Activated CD8-positive, alpha-beta memory T cell treated with anti-CD3 and anti-CD28 coated beads, Interleukin-2, amount 50 U/mL, for 4 hours (primary cell): ENCODE data around the gene SLC39A11.
A peak's percentile ranks its signal among the peaks of the same experiment; 100 is the strongest.
"Not testable (repeated sequence)": the region's sequence is repeated elsewhere in the genome, so short reads cannot be mapped to it uniquely, and the experiment has no call there.

ENCODE experiments used
- DNase-seq: peaks from one replicate; pipeline ENCODE4 v3.0.0-alpha.2; 2020

SLC39A11 gene, protein sequence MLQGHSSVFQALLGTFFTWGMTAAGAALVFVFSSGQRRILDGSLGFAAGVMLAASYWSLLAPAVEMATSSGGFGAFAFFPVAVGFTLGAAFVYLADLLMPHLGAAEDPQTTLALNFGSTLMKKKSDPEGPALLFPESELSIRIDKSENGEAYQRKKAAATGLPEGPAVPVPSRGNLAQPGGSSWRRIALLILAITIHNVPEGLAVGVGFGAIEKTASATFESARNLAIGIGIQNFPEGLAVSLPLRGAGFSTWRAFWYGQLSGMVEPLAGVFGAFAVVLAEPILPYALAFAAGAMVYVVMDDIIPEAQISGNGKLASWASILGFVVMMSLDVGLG

DNA sequence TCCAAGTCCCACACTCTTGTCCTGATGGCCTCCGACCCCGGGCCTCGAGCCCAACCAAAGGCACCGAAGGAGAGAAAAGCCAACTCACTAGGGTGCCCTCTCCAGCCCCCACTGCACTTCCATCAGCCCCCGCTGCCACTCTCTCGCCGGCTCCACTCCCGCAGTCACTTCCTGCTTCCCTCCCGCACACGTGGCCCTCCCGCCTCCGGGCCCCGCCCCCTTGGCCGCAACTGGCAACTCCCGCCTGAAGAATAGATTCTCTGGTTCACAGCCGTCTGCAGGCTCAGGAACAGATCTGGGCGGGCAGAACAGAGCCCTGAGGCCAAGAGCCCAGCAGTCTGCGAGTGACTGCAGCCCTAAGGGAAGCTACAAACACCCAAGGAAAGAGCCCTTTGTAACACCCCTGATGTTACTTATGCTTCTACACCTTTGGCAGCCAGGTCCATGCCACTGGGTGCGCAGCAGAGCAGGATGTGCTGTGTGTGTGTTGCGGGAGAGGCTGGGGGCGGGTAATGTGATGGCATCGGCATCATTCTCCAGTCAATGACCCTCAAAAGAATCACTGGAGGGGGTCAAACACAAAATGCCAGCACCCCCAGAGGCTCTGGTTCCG lies at the start of gene SLC39A11:
Gene SLC39A11, minus strand, starts transcription at position 166 of the 613 bp plus-strand sequence. CDS start 3,924 bp downstream, outside the sequence.
- peak; percentile 89 for DNase-seq

GRCh38 chr17:73141411-73141810 lies 48.9 kb upstream of the SLC39A11 start:
- no peak for DNase-seq

- DNase-seq: no peak
Measured at GRCh38 chr17:73140566-73140965, 48.1 kb upstream of the SLC39A11 start.

DNA sequence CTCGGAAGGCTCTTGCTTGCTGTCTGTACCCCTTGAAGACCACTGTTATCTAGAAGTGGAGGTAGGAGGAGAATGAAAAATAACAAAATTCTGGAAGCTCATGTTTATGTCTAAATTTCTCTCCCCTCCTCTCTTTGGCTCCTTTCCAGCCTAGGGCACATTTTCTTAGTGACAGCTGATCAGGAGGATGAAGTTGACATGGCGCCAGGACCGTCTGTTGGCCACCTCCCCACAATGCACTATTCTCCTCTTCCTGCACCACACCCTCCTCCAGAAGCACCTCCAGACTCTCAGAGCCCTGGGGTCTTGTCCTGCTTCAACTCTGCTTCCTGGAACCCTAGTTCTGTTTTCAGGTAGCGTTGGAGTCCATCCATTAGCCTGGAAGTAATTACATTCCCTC lies 46.8 kb upstream of the SLC39A11 start:
- DNase-seq: no peak

GRCh38 chr17:73138541-73139138 lies 46.2 kb upstream of the SLC39A11 start:
- no peak for DNase-seq

- DNase-seq: no peak
Measured at GRCh38 chr17:73137376-73137775, 44.9 kb upstream of the SLC39A11 start.

- no peak for DNase-seq
Measured at GRCh38 chr17:73135766-73136165, 43.3 kb upstream of the SLC39A11 start.

DNA sequence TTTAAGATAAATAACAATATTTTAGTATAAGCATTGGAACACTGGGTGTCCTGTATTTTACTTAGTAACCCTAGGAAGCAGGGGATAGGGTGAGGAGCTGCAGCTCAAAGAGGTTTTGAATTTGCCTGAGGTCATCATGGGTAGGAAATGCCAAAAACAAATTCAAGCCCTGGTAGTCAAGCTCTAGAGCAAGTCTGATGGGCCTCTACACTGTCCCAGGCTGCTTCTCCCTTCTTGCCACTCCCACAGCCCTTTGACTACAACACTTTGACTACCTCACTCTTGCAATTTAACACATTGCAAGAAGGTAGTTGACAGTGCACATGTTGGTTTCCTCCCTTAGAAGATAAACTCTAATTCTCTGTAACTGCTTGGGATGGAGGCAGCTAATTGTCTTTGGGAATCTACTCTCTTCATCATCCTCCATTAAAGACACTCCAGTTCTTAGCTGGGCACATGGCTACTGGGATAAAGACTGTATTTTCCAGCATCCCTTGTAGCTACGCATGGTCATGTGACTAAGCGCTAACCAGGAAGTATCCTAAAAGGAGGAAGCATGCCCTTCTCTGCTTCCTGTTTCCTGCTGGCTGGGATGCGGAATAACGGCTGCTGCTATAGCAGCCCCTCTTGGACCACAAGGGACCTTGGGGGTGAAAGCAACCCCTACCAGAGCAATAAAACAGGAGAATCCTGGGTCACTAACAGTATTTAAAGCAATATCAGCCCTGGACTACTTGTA lies 41.6 kb upstream of the SLC39A11 start:
- no peak for DNase-seq

- no peak for DNase-seq
Measured at GRCh38 chr17:73132085-73132492, 39.6 kb upstream of the SLC39A11 start.

DNA sequence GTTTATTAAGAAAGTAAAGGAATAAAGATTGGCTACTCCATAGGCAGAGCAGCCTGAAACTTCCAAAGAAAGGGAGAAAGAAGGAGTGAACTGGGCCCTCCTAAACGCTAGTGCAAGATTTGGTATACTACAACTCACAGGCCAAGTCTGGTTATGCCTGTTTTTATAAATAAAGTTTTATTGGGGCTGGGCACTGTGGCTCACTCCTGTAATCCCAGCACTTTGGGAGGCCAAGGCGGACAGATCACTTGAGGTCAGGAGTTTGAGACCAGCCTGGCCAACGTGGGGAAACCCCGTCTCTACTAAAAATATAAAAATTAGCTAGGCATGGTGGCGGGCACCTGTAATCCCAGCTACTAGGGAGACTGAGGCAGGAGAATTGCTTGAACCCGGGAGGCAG lies 39.0 kb upstream of the SLC39A11 start:
- DNase-seq: not testable (repeated sequence)

GRCh38 chr17:73130977-73131376 lies 38.5 kb upstream of the SLC39A11 start:
- DNase-seq: no peak

DNA sequence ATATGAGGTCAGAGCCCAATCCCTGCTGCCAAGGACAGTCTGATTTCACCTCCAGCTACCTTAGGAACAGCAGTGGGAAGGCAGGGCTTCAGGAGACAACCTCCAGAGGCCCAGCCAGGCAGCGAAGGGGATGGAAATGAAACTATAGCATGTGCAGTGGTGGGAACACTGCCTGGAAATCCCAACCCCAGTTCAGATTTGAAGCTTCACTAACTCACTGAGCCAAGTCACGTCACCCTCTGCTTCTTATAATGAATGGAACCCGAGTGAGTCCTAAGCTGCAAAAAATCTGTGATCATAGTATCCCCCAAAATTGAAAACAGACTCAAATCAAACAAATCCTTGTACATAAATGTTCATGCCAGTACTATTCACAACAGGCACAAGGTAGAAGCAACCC lies 36.0 kb upstream of the SLC39A11 start:
- DNase-seq: no peak

DNA sequence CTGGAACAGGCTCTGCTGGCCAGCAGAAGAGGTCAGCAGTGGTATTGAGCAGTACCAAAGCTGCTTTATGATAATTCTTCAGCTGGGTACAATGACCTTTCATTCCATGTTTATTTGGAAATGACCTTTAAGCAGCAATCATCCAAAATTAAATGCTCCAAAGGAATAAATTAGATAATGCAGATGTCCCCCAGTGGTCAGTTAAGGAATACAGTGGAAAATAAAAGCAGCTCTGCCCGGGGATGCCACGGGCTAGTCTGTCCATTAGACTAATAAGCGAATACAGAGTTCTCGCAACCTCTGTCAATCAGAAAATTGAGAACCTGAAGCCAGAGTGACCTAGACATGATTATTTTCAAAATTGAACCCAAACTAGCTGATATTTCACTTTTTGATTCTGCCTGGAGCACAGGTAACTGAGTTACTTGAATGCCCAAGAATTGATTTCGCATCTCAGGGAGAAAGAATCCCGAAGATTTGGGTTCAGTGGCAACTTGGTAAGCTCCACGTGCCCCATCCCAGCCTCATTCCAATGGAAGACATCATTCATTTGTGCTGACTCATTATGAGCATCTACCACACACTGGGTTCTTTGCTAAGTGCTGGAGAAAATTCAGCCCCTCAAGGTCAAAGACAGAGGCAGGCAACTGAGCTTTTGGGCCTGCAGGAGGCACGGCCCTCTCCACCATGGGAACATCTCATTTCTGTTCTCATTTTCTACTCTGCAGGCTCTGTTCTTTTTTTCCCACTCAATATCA lies 34.4 kb upstream of the SLC39A11 start:
- no peak for DNase-seq

- DNase-seq: no peak
Measured at GRCh38 chr17:73123606-73124320, 31.3 kb upstream of the SLC39A11 start.

- DNase-seq: no peak
Measured at GRCh38 chr17:73122953-73123605, 30.6 kb upstream of the SLC39A11 start.

DNA sequence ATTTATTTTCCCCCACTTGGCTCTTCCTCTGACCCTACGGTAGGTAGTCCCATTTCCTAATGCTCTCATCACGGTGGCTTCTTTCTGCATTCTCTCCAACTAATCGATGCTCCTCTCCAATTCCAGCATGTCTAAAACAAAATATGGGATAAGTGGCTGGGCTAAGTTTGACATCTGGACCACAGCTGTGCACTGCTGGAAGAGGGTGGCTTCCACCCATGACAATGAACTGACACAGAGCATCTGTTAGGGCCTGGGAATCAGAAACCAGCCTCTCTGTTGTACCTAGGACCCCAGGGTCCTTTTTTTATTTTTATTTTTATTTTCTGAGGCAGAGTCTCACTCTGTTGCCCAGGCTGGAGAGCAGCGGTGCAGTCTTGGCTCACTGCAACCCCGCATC lies 29.0 kb upstream of the SLC39A11 start:
- DNase-seq: no peak

- no peak for DNase-seq
Measured at GRCh38 chr17:73119631-73120030, 27.1 kb upstream of the SLC39A11 start.

GRCh38 chr17:73118951-73119391 lies 26.5 kb upstream of the SLC39A11 start:
- no peak for DNase-seq

- no peak for DNase-seq
Measured at GRCh38 chr17:73118139-73118538, 25.7 kb upstream of the SLC39A11 start.

- no peak for DNase-seq
Measured at GRCh38 chr17:73112246-73112645, 19.8 kb upstream of the SLC39A11 start.

DNA sequence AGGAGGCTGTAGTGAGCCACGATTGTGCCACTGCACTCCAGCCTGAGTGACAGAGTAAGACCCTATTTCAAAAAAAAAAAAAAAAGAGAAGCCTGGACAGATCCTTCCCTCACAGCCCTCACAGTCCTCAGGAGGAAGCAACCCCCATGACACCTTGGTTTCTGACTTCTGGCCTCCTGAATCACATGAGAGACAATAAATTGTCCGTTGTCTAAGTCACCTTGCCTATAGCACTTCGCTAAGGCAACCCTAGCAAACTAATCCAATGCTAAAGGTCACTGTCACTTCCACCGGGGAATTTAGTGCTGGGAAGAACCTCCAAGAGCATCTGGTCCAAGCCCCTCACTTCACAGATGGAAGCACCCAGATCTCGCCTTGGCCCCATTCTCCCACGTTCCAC lies 18.9 kb upstream of the SLC39A11 start:
- no peak for DNase-seq
